Neural progenitor cell (in vitro differentiated cells): Measurements from ENCODE around the gene LTB4R.

ENCODE experiments used
- EZH2 ChIP-seq: fragments of 200-600 bp; sonication (generic); IDR thresholded peaks from 2 replicates; pipeline ENCODE4 v1.6.1; 2017; ENCODE audit warnings: antibody characterized with exemption, mild to moderate bottlenecking, moderate library complexity
- EZH2phosphoT487 ChIP-seq: fragments of 200-600 bp; sonication (generic); IDR thresholded peaks from 2 replicates; pipeline ENCODE4 v1.6.1; 2017; ENCODE audit warnings: antibody characterized with exemption
- TF ChIP-seq, protein P1 (sequence below): fragments of 200-600 bp; sonication (generic); IDR thresholded peaks from 2 replicates; pipeline ENCODE4 v1.5.1; 2017; ENCODE audit warnings: antibody characterized with exemption, mild to moderate bottlenecking

DNA sequence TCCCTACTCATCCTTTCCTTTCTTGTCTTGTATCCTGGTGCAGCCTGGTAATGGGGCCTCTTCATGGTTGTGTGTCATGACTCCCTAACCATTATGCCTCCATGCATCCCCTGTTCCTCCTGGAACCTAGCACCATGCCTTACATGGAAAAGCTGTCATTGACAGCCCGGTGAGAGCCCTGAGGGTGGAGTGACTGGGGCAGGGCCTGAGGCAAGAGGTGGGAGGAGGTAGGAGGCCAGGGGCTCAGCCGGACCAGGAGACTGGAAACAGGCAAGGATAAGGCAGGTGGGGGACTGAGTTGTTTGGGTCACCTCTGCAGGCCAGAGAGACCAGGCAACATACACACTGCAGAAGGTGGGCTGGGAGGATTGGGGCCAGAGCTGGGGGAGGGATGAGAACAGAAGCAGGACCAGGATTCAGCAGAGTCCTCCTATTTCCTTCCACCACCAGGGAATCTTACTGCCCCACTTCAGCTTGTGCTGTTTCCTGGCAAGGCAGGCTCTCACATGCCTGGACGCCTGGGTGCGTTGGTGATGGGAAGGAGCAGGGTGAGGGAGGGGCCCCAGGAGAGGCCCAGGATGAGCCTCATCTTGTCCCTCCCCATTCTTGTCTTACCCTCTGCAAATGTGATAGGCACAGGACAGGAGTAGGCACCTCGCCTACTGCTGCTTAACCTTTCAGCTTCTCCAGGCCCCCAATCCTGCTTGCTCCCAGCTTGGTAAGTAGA is 1.6 kb upstream of the LTB4R start, which contains the start of gene LTB4R2:
- TF ChIP-seq, protein P1, sequence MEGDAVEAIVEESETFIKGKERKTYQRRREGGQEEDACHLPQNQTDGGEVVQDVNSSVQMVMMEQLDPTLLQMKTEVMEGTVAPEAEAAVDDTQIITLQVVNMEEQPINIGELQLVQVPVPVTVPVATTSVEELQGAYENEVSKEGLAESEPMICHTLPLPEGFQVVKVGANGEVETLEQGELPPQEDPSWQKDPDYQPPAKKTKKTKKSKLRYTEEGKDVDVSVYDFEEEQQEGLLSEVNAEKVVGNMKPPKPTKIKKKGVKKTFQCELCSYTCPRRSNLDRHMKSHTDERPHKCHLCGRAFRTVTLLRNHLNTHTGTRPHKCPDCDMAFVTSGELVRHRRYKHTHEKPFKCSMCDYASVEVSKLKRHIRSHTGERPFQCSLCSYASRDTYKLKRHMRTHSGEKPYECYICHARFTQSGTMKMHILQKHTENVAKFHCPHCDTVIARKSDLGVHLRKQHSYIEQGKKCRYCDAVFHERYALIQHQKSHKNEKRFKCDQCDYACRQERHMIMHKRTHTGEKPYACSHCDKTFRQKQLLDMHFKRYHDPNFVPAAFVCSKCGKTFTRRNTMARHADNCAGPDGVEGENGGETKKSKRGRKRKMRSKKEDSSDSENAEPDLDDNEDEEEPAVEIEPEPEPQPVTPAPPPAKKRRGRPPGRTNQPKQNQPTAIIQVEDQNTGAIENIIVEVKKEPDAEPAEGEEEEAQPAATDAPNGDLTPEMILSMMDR, result no peak
- TF ChIP-seq EZH2 (no peak), EZH2phosphoT487 (no peak)
